SK-N-MC (cell line): ENCODE results near the gene C3orf70.

Experiments
- DNase-seq: peaks from one replicate; pipeline ENCODE4 v3.0.0-alpha.2; 2011; ENCODE audit warnings: low read depth, low spot score
- H3K27ac ChIP-seq: fragments of 200-600 bp; sonication (generic); 2 replicates; pipeline ENCODE4 v1.5.1; 2016; ENCODE audit warnings: mixed run types
- H3K36me3 ChIP-seq: fragments of 200-600 bp; sonication (generic); 2 replicates; pipeline ENCODE4 v1.6.1; 2017; ENCODE audit warnings: antibody characterized with exemption, low read length, mixed read lengths; ENCODE audit not compliant: insufficient read depth
- H3K4me3 ChIP-seq: fragments of 200-600 bp; sonication (generic); 2 replicates; pipeline ENCODE4 v1.5.1; 2016
- H3K9ac ChIP-seq: fragments of 200-600 bp; sonication (generic); 2 replicates; pipeline ENCODE4 v1.8.0; 2017; ENCODE audit warnings: mixed run types, mixed read lengths; ENCODE audit not compliant: insufficient read length
- H3K9me3 ChIP-seq: fragments of 200-600 bp; sonication (generic); 2 replicates; pipeline ENCODE4 v1.6.1; 2017; ENCODE audit warnings: low read depth, mild to moderate bottlenecking, antibody characterized with exemption, low read length, moderate library complexity, mixed read lengths
- EZH2 ChIP-seq: fragments of 200-600 bp; sonication (generic); IDR thresholded peaks from one replicate; pipeline ENCODE4 v1.6.1; 2017; ENCODE audit warnings: antibody characterized with exemption
- FOXP2 ChIP-seq: optimal IDR thresholded peaks from 2 replicates; pipeline ENCODE3; 2011; ENCODE audit warnings: mild to moderate bottlenecking, moderate library complexity; ENCODE audit not compliant: insufficient read depth; ENCODE audit errors: extremely low read length, control extremely low read depth
- POLR2AphosphoS5 ChIP-seq: IDR thresholded peaks from 2 replicates; pipeline ENCODE4 v1.6.1; 2012; ENCODE audit warnings: mild to moderate bottlenecking, low read depth, low read length, borderline replicate concordance

Gene C3orf70

GRCh38 chr3:185152410-185153170 is at the start of gene C3orf70:
Gene C3orf70, minus strand, starts transcription at chr3:185153060. Its CDS starts 237 bp downstream, at chr3:185152823.
- peak within 1 kb of the TSS; percentile 55; the same call in 1 of the 2 replicates for H3K27ac ChIP-seq
- H3K9ac ChIP-seq = peak within 1 kb of the TSS; percentile 75
- no peak for DNase-seq
- no peak for TF ChIP-seq FOXP2
- 0 out of 2 replicates have a peak, but pooled peaks have one; percentile 3 for TF ChIP-seq POLR2AphosphoS5
- TF ChIP-seq EZH2 = no peak
- no peaks in the 10 kb centered on the region for H3K36me3 ChIP-seq
- no peaks in the 10 kb centered on the region for H3K9me3 ChIP-seq
- peak within 1 kb of the TSS; percentile 82 for H3K4me3 ChIP-seq

- DNase-seq = no peak
- TF ChIP-seq FOXP2 = no peak
- no peak for TF ChIP-seq POLR2AphosphoS5
- TF ChIP-seq EZH2 = no peak
- Histone ChIP-seq H3K36me3 (no peaks in the 10 kb centered on the region; the same call in 1 of the 2 replicates), H3K27ac (no peak overlapping the region), H3K9me3 (no peaks in the 10 kb centered on the region), H3K9ac (no peak overlapping the region), H3K4me3 (no peak overlapping the region)
These were observed 47.8 kb upstream of the C3orf70 start for GRCh38 chr3:185200639-185201038.

GRCh38 chr3:185199671-185200070 is 46.8 kb upstream of the C3orf70 start:
- Histone ChIP-seq H3K4me3 (no peak overlapping the region), H3K9me3 (no peaks in the 10 kb centered on the region), H3K27ac (no peak overlapping the region), H3K36me3 (no peaks in the 10 kb centered on the region; the same call in 1 of the 2 replicates), H3K9ac (no peak overlapping the region)
- TF ChIP-seq FOXP2 (no peak), POLR2AphosphoS5 (no peak), EZH2 (no peak)
- DNase-seq = no peak

GRCh38 chr3:185199206-185199605 is 46.3 kb upstream of the C3orf70 start:
- no peak overlapping the region for H3K9ac ChIP-seq
- no peaks in the 10 kb centered on the region for H3K9me3 ChIP-seq
- H3K36me3 ChIP-seq = no peaks in the 10 kb centered on the region; the same call in 1 of the 2 replicates
- no peak overlapping the region for H3K27ac ChIP-seq
- no peak overlapping the region for H3K4me3 ChIP-seq
- no peak for DNase-seq
- TF ChIP-seq EZH2 (no peak), POLR2AphosphoS5 (no peak), FOXP2 (no peak)

DNA sequence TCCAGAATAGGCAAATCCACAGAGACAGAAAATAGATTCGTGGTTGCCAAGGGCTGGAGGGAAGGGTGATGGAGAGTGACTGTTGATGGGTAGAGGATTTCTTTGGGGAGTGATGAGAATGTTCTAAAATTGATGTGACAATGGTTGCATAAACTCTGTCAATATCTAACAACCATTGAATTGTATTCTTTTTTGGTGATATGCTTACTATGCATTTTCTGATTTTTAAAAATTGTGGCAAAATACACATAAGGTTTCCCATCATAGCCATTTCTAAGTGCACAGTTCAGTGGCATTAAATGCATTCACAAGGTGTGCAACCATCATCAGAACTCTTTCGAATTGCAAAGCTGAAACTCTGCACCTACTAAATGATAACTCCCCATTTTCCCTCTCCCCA is 44.2 kb upstream of the C3orf70 start:
- no peak for TF ChIP-seq FOXP2
- TF ChIP-seq EZH2 = no peak
- TF ChIP-seq POLR2AphosphoS5 = no peak
- H3K9ac ChIP-seq = no peak overlapping the region
- DNase-seq = no peak

DNA sequence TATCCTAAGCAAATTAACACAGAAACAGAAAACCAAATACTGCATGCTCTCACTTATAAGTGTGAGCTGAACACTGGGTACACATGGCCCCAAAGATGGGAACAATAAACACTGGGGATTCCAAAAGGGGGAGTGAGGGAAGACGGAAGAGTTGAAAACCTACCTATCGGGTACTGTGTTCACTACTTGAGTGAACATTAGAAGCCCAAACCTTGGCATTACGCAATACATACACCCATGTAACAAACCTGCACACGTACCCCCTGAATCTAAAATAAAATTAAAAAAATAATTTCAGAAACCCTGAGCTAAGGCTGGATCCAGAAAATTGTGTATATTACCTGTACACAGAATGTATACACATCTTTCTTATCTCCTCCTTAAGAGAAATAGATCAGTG is 42.8 kb upstream of the C3orf70 start:
- no peak overlapping the region for H3K9ac ChIP-seq

More for the DNA sequence above, 44.2 kb upstream of the C3orf70 start:
- Histone ChIP-seq H3K36me3 (peaks cover 4% of the 10 kb centered on the region; the same call in 1 of the 2 replicates), H3K4me3 (no peak overlapping the region), H3K27ac (no peak overlapping the region), H3K9me3 (no peaks in the 10 kb centered on the region)

GRCh38 chr3:185188816-185189215 is 36.0 kb upstream of the C3orf70 start:
- Histone ChIP-seq H3K36me3 (peaks cover 4% of the 10 kb centered on the region; the same call in 1 of the 2 replicates), H3K9ac (no peak overlapping the region), H3K4me3 (no peak overlapping the region), H3K9me3 (no peaks in the 10 kb centered on the region), H3K27ac (no peak overlapping the region)
- DNase-seq = no peak
- TF ChIP-seq FOXP2 (no peak), POLR2AphosphoS5 (no peak), EZH2 (no peak)

More for the DNA sequence above, 42.8 kb upstream of the C3orf70 start:
- H3K9me3 ChIP-seq = no peaks in the 10 kb centered on the region
- no peak for DNase-seq
- H3K4me3 ChIP-seq = no peak overlapping the region
- peaks cover 4% of the 10 kb centered on the region; the same call in 1 of the 2 replicates for H3K36me3 ChIP-seq
- no peak for TF ChIP-seq EZH2
- TF ChIP-seq FOXP2 = no peak
- TF ChIP-seq POLR2AphosphoS5 = no peak
- H3K27ac ChIP-seq = no peak overlapping the region

DNA sequence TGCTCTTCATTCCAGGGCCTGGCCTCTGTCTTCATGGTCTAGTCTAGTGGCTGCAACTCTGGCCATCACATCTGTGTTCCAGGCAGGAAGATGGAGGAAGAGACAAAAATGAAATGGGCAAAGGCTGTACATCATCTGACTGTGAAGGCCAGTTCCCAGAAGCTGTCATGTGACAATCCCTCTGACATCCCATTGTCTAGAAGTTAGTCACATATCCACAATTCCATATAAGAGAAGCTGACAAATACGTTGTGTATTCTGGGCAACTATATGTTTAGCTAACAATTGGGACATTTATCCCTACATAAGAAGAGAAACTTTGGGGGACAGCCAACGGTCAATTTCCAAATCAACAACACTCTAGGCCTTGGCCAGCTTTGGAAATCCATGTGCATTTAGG is 34.5 kb upstream of the C3orf70 start:
- Histone ChIP-seq H3K27ac (no peak overlapping the region), H3K36me3 (no peaks in the 10 kb centered on the region), H3K9ac (no peak overlapping the region), H3K4me3 (no peak overlapping the region), H3K9me3 (no peaks in the 10 kb centered on the region)
- no peak for DNase-seq
- no peak for TF ChIP-seq POLR2AphosphoS5
- no peak for TF ChIP-seq FOXP2
- no peak for TF ChIP-seq EZH2
